Lung (tissue), 12 donors: ENCODE results near the gene ZNF211. TPM values are rescaled to one million over a fixed set of nuclear protein-coding genes. Genes with fewer than 3 reads are reported as not detected.
A peak's percentile ranks its signal among the peaks of the same experiment; 100 is the strongest.

Experiments
- ATAC-seq: fragments of 200-7000 bp; cut with Tn5 transposase; one replicate; pipeline ENCODE4 v1.9.1; 2020; ENCODE audit warnings: moderate number of reproducible peaks; ENCODE audit not compliant: insufficient read depth, low FRiP score
- DNase-seq, 3 donors: peaks; one replicate each; pipeline ENCODE4 v3.0.0-alpha.2; 2013 to 2017
- H3K27ac ChIP-seq, 2 donors: one replicate each; pipeline ENCODE4 v1.5.1; 2013; ENCODE audit warnings: mild to moderate bottlenecking in 2 of 2, moderate library complexity in 2 of 2, control low read depth in 1 of 2, inconsistent platforms in 1 of 2, low read depth in 1 of 2, low read length in 1 of 2
- H3K27me3 ChIP-seq, 3 donors: one replicate each; pipeline ENCODE4 v1.5.1; 2013; ENCODE audit warnings: low read length in 2 of 3; ENCODE audit not compliant: control insufficient read depth in 3 of 3, insufficient read depth in 3 of 3
- H3K36me3 ChIP-seq, 4 donors: one replicate each; pipeline ENCODE4 v1.5.1; 2013; ENCODE audit warnings: low read length in 4 of 4, mild to moderate bottlenecking in 1 of 4, moderate library complexity in 1 of 4; ENCODE audit not compliant: control insufficient read depth in 4 of 4, insufficient read depth in 4 of 4
- H3K4me1 ChIP-seq, 5 donors: one replicate each; pipeline ENCODE4 v1.5.1; 2013; ENCODE audit warnings: low read length in 5 of 5, mild to moderate bottlenecking in 2 of 5, moderate library complexity in 1 of 5; ENCODE audit not compliant: control insufficient read depth in 5 of 5, insufficient read depth in 5 of 5
- H3K4me3 ChIP-seq: one replicate; pipeline ENCODE4 v1.5.1; 2013; ENCODE audit warnings: mild to moderate bottlenecking, control low read depth, moderate library complexity
- H3K9ac ChIP-seq, 2 donors: one replicate each; pipeline ENCODE4 v1.5.1; 2013; ENCODE audit warnings: low read length in 2 of 2, control low read depth in 1 of 2; ENCODE audit not compliant: insufficient read depth in 1 of 2
- H3K9me3 ChIP-seq, 4 donors: one replicate each; pipeline ENCODE4 v1.5.1; 2013; ENCODE audit warnings: low read length in 3 of 4, mild to moderate bottlenecking in 1 of 4, moderate library complexity in 1 of 4; ENCODE audit not compliant: control insufficient read depth in 4 of 4, insufficient read depth in 3 of 4
- CTCF ChIP-seq: IDR thresholded peaks from 2 replicates; pipeline ENCODE4 v1.5.1; 2012; ENCODE audit warnings: mild to moderate bottlenecking; ENCODE audit errors: control extremely low read depth, extremely low read depth
- WGBS, 2 donors: extraction: QIAGEN DNeasy Blood & Tissue Kit; methylation state at CpG; one replicate each; pipeline ENCODE4 v1.1.7; 2013; 5-methylcytosine and 5-hydroxymethylcytosine counted together
- polyA plus RNA-seq, 2 donors: library from polyadenylated mRNA; stranded (reverse); fragments of 200-250 nt; gene quantifications; one replicate each; pipeline ENCODE4 v1.2.1, GENCODE V29; 2013
- total RNA-seq, 2 donors: library from RNA; depleted of rRNA in 1 of 2; stranded (reverse); fragments of >200 nt in 1 of 2; gene quantifications; one replicate each; pipeline ENCODE4 v1.2.1, GENCODE V29; 2014 to 2021
- donor health status: control.
- donor health status: control.
- donor health status: Bipolar disorder and iron deficiency.
- donor health status: healthy.
- donor health status: DM: yes; HTN: yes; CAD: no.

Gene ZNF211
- total and polyA plus RNA-seq, 4 donors = 6.5 to 36.9 (median 8.9) TPM

GRCh38 chr19:57656346-57656745 is 23.4 kb downstream of the ZNF211 start:
- TF ChIP-seq CTCF = no peak
- no peak overlapping the region for H3K27ac ChIP-seq
- no peak overlapping the region for H3K4me3 ChIP-seq
- WGBS, 2 donors = 69 to 79% methylated on average over 1 of the region's 1 CpG
- H3K36me3 ChIP-seq = no peaks in the 10 kb centered on the region
- H3K9ac ChIP-seq = no peak overlapping the region
- DNase-seq (no peak), ATAC-seq (no peak)
- peaks cover 0 to 31% (median 1%) of the 10 kb centered on the region in 4 donors for H3K9me3 ChIP-seq
- no peaks in the 10 kb centered on the region for H3K4me1 ChIP-seq
- H3K27me3 ChIP-seq = peaks cover 0 to 6% (median 4%) of the 10 kb centered on the region in 3 donors

- Histone ChIP-seq H3K36me3 (no peaks in the 10 kb centered on the region), H3K4me1 (peaks cover 0 to 7% (median 0%) of the 10 kb centered on the region in 5 donors), H3K9ac (peak overlapping the region in 1 of 2 donors; percentile 67), H3K27me3 (peaks cover 0 to 6% (median 0%) of the 10 kb centered on the region in 3 donors), H3K4me3 (peak overlapping the region; percentile 38), H3K27ac (peak overlapping the region; percentile 15 to 55), H3K9me3 (peaks cover 0 to 18% (median 0%) of the 10 kb centered on the region in 4 donors)
- 3 to 4% methylated on average over 51 to 64 of the region's 64 CpGs for WGBS, 2 donors
- ATAC-seq (peak; percentile 47), DNase-seq (peak; percentile 82 to 89 (median 87))
- TF ChIP-seq CTCF = no peak
Observed at GRCh38 chr19:57664269-57665127, 31.5 kb downstream of the ZNF211 start.

GRCh38 chr19:57665261-57665806 is 32.4 kb downstream of the ZNF211 start:
- 88 to 92% methylated on average over 9 of the region's 9 CpGs for WGBS, 2 donors
- ATAC-seq = no peak
- peak in 1 of 3 donors; percentile 12 for DNase-seq
- peaks cover 0 to 22% (median 0%) of the 10 kb centered on the region in 4 donors for H3K9me3 ChIP-seq
- peaks cover 0 to 1% (median 0%) of the 10 kb centered on the region in 3 donors for H3K27me3 ChIP-seq
- no peak overlapping the region for H3K4me3 ChIP-seq
- peaks cover 0 to 7% (median 0%) of the 10 kb centered on the region in 5 donors for H3K4me1 ChIP-seq
- no peak overlapping the region for H3K27ac ChIP-seq
- no peak for TF ChIP-seq CTCF
- H3K36me3 ChIP-seq = no peaks in the 10 kb centered on the region
- H3K9ac ChIP-seq = no peak overlapping the region
